B cell (primary cell): ENCODE results near the gene SEZ6L2. TPM values are rescaled to one million over a fixed set of nuclear protein-coding genes. Genes with fewer than 3 reads are reported as not detected.

Experiments used
- ATAC-seq: fragments of 200-7000 bp; cut with Tn5 transposase; one replicate; pipeline ENCODE4 v1.10.0; 2021; ENCODE audit warnings: low read depth, mild to moderate bottlenecking, moderate number of reproducible peaks, moderate library complexity
- CTCF ChIA-PET: fragments of 350-600 bp; sonication (Branson Sonifier 250); formaldehyde crosslinking; loops from one replicate; lab custom pipeline; 2021; ENCODE audit warnings: antibody characterized with exemption, inconsistent platforms; lab: Charles Lee
- POLR2A ChIA-PET: fragments of 350-600 bp; sonication (Branson Sonifier 250); formaldehyde crosslinking; loops from one replicate; lab custom pipeline; 2021; ENCODE audit warnings: antibody characterized with exemption; lab: Charles Lee
- DNase-seq: peaks from one replicate; pipeline ENCODE4 v3.0.0; 2013
- H2AFZ ChIP-seq: 2 replicates; pipeline ENCODE4 v1.6.1; 2012; ENCODE audit warnings: mild to moderate bottlenecking, low read depth, low read length; ENCODE audit not compliant: insufficient read depth, poor library complexity, severe bottlenecking
- H3K27ac ChIP-seq, 2 donors: 1 replicate in 1 of 2; 2 replicates in 1 of 2; pipeline ENCODE4 v1.5.1; 2012 to 2013; ENCODE audit warnings: low read length in 2 of 2, mild to moderate bottlenecking in 2 of 2, moderate library complexity in 1 of 2
- H3K27me3 ChIP-seq, 4 experiments: fragments of 200-600 bp in 1 of 4; sonication (generic) in 1 of 4; replicated peaks in 1 of 4; 1 replicate in 2 of 4; 2 replicates in 2 of 4; pipeline versions ENCODE4 v1.6.1 to v1.7.0; 2013 to 2016; ENCODE audit warnings: low read length in 3 of 4, mild to moderate bottlenecking in 2 of 4, mixed read lengths in 1 of 4, moderate library complexity in 1 of 4; ENCODE audit not compliant: insufficient read depth in 4 of 4, control insufficient read depth in 3 of 4; ENCODE audit errors: control extremely low read depth in 1 of 4
- H3K36me3 ChIP-seq, 2 experiments: replicated peaks in 1 of 2; 1 replicate in 1 of 2; 2 replicates in 1 of 2; pipeline versions ENCODE4 v1.6.1 to v1.7.1; 2013; ENCODE audit warnings: low read length in 1 of 2; ENCODE audit not compliant: insufficient read depth in 2 of 2, control insufficient read depth in 1 of 2; ENCODE audit errors: control extremely low read depth in 1 of 2, extremely low read depth in 1 of 2
- H3K4me1 ChIP-seq, 2 donors: fragments of 200-600 bp in 1 of 2; sonication (generic) in 1 of 2; 1 replicate in 1 of 2; 2 replicates in 1 of 2; pipeline versions ENCODE4 v1.5.1 to v1.6.1; 2013 to 2017; ENCODE audit warnings: low read length in 2 of 2; ENCODE audit not compliant: control insufficient read depth in 2 of 2, insufficient read depth in 2 of 2
- H3K4me2 ChIP-seq: replicated peaks from 2 replicates; pipeline ENCODE3; 2012; ENCODE audit warnings: mild to moderate bottlenecking, low read depth, low read length; ENCODE audit not compliant: poor library complexity, severe bottlenecking
- H3K4me3 ChIP-seq, 5 experiments: fragments of 200-600 bp in 1 of 5; sonication (generic) in 1 of 5; 1 replicate in 3 of 5; 2 replicates in 2 of 5; pipeline versions ENCODE4 v1.5.1 to v1.7.0; 2011 to 2016; ENCODE audit warnings: low read length in 4 of 5, mild to moderate bottlenecking in 4 of 5, low read depth in 2 of 5, control low read depth in 1 of 5, moderate library complexity in 1 of 5; ENCODE audit not compliant: insufficient read depth in 1 of 5; ENCODE audit errors: control extremely low read depth in 1 of 5, extremely low read depth in 1 of 5
- H3K79me2 ChIP-seq: fragments of 200-600 bp; sonication (generic); one replicate; pipeline ENCODE4 v1.6.0; 2016; ENCODE audit warnings: low read length; ENCODE audit not compliant: control insufficient read depth, insufficient read depth
- H3K9ac ChIP-seq: fragments of 200-600 bp; sonication (generic); 2 replicates; pipeline ENCODE4 v1.6.1; 2017; ENCODE audit warnings: mild to moderate bottlenecking, low read length, moderate library complexity
- H3K9me3 ChIP-seq, 3 donors: one replicate each; pipeline versions ENCODE4 v1.6.1 to v1.7.1; 2013; ENCODE audit warnings: low read length in 2 of 3; ENCODE audit not compliant: control insufficient read depth in 2 of 3, insufficient read depth in 1 of 3; ENCODE audit errors: control extremely low read depth in 1 of 3
- H4K20me1 ChIP-seq: 2 replicates; pipeline ENCODE4 v1.6.0; 2012; ENCODE audit warnings: mild to moderate bottlenecking, low read length; ENCODE audit not compliant: insufficient read depth, control insufficient read depth, poor library complexity, severe bottlenecking
- H3K27ac Mint-ChIP-seq: one replicate; pipeline ENCODE4 v1.8.0; 2021; ENCODE audit warnings: mixed read lengths
- H3K27me3 Mint-ChIP-seq: one replicate; pipeline ENCODE4 v1.8.0; 2021; ENCODE audit warnings: mixed read lengths
- H3K4me1 Mint-ChIP-seq: one replicate; pipeline ENCODE4 v1.8.0; 2021; ENCODE audit warnings: mixed read lengths
- H3K4me3 Mint-ChIP-seq: one replicate; pipeline ENCODE4 v1.8.0; 2021; ENCODE audit warnings: mixed read lengths
- H3K9me3 Mint-ChIP-seq: one replicate; pipeline ENCODE4 v1.8.0; 2022; ENCODE audit warnings: mixed read lengths; ENCODE audit not compliant: insufficient read depth
- EZH2 ChIP-seq: IDR thresholded peaks from 2 replicates; pipeline ENCODE4 v1.6.1; 2012; ENCODE audit warnings: borderline replicate concordance, low read depth, mild to moderate bottlenecking, moderate library complexity, low read length; ENCODE audit not compliant: insufficient read depth, poor library complexity, severe bottlenecking
- WGBS: methylation state at CpG from one replicate; pipeline ENCODE4 v1.1.5; 2013; ENCODE audit warnings: missing lambda C conversion rate; ENCODE audit not compliant: insufficient coverage; 5-methylcytosine and 5-hydroxymethylcytosine counted together
- intact Hi-C: fragments of 100-400 bp; cut with micrococcal nuclease; formaldehyde crosslinking; loops from one replicate; pipeline ENCODE4 v1.10.0; 2022
- polyA plus RNA-seq: library from polyadenylated mRNA; depleted of rRNA; stranded (reverse); fragments of >200 nt; gene quantifications from 2 replicates; pipeline ENCODE4 v1.2.3, GENCODE V29; 2012
- total RNA-seq, 2 donors: library from RNA; stranded (reverse); fragments of 120-200 nt in 1 of 2; gene quantifications; 1 replicate in 1 of 2; 2 replicates in 1 of 2; pipeline versions ENCODE4 v1.2.3 to v1.2.4, GENCODE V29; 2013 to 2022
- TF ChIP-seq, protein P1 (sequence below): fragments of 200-600 bp; IDR thresholded peaks from one replicate; pipeline ENCODE4 v1.8.0; 2022; ENCODE audit warnings: antibody characterized with exemption, mild to moderate bottlenecking

Gene SEZ6L2
- total and polyA plus RNA-seq, 2 donors (not counting 1 experiment from before 2014, with no cell fraction given): 0.10 TPM; not detected in 1

DNA sequence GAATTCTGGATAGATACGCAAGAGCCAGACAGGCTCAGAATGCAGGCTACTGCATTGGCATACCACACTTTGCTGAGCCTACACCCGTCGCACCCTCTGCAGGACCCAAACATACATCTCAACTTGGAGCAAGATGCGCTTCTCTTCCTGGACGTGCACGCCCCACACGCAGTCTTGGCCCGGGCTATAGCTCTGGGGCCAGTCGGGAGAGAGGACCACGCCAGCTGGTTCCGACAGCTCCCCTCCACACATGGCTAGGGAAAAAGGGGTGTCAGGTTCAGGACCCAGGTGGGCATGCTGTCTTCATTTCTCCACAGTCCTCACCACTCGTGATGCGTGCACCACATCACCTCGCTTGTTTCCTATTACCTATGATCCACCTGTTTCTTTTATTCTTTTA is 21.2 kb downstream of the SEZ6L2 start:
- POLR2A ChIA-PET: no interaction called here
- intact Hi-C loops: no loop called here

GRCh38 chr16:29877266-29877961 is 21.9 kb downstream of the SEZ6L2 start:
- Histone ChIP-seq H3K27me3 (peaks cover 0 to 42% (median 10%) of the 10 kb centered on the region in 4 experiments), H3K27ac (no peak overlapping the region), H3K4me3 (no peak overlapping the region), H3K9ac (no peak overlapping the region), H2AFZ (peak overlapping the region; percentile 53), H4K20me1 (no peaks in the 10 kb centered on the region), H3K4me2 (peak overlapping the region; percentile 64), H3K4me1 (peaks cover 17 to 18% of the 10 kb centered on the region in 2 donors), H3K79me2 (no peaks in the 10 kb centered on the region), H3K9me3 (peaks cover 0 to 14% (median 3%) of the 10 kb centered on the region in 3 donors), H3K36me3 (no peaks in the 10 kb centered on the region)
- ATAC-seq (peak; percentile 68), DNase-seq (peak; percentile 69)
- intact Hi-C loops: no loop called here
- WGBS: 19% methylated on average over 28 of the region's 28 CpGs
- Mint-ChIP-seq H3K4me3 (peak overlapping the region; percentile 71), H3K9me3 (no peaks in the 10 kb centered on the region), H3K4me1 (peaks cover 16% of the 10 kb centered on the region), H3K27me3 (peaks cover 31% of the 10 kb centered on the region), H3K27ac (no peak overlapping the region)
- ChIA-PET POLR2A (no interaction called here), CTCF (no interaction called here)
- TF ChIP-seq, protein P1, sequence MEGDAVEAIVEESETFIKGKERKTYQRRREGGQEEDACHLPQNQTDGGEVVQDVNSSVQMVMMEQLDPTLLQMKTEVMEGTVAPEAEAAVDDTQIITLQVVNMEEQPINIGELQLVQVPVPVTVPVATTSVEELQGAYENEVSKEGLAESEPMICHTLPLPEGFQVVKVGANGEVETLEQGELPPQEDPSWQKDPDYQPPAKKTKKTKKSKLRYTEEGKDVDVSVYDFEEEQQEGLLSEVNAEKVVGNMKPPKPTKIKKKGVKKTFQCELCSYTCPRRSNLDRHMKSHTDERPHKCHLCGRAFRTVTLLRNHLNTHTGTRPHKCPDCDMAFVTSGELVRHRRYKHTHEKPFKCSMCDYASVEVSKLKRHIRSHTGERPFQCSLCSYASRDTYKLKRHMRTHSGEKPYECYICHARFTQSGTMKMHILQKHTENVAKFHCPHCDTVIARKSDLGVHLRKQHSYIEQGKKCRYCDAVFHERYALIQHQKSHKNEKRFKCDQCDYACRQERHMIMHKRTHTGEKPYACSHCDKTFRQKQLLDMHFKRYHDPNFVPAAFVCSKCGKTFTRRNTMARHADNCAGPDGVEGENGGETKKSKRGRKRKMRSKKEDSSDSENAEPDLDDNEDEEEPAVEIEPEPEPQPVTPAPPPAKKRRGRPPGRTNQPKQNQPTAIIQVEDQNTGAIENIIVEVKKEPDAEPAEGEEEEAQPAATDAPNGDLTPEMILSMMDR: no peak
- no peak for TF ChIP-seq EZH2

More for the DNA sequence above, 21.2 kb downstream of the SEZ6L2 start:
- Histone ChIP-seq H3K9me3 (peaks cover 0 to 14% (median 3%) of the 10 kb centered on the region in 3 donors), H2AFZ (no peak overlapping the region), H3K4me2 (no peak overlapping the region), H4K20me1 (no peaks in the 10 kb centered on the region), H3K36me3 (no peaks in the 10 kb centered on the region), H3K4me1 (peaks cover 17 to 18% of the 10 kb centered on the region in 2 donors), H3K9ac (no peak overlapping the region), H3K4me3 (no peak overlapping the region), H3K27ac (no peak overlapping the region), H3K79me2 (no peaks in the 10 kb centered on the region), H3K27me3 (peaks cover 0 to 42% (median 11%) of the 10 kb centered on the region in 4 experiments)
- Mint-ChIP-seq H3K27ac (no peak overlapping the region), H3K4me3 (no peak overlapping the region), H3K9me3 (no peaks in the 10 kb centered on the region), H3K4me1 (peaks cover 16% of the 10 kb centered on the region), H3K27me3 (peaks cover 36% of the 10 kb centered on the region)
- ATAC-seq: no peak
- CTCF ChIA-PET: no interaction called here
- no peak for DNase-seq
- TF ChIP-seq, protein P1: no peak
- TF ChIP-seq EZH2: no peak
- WGBS: 91% methylated on average over 8 of the region's 14 CpGs
